NK-92 treated with Interleukin-12 subunit alpha and Interleukin-12 subunit beta, amount 100 ng/mL, for 24 hours (cell line): ENCODE results near the gene RAP1GAP2.

Experiments used
- DNase-seq: peaks from one replicate; lab custom pipeline; 2025; lab: John Stamatoyannopoulos, UW

RAP1GAP2 gene

DNA sequence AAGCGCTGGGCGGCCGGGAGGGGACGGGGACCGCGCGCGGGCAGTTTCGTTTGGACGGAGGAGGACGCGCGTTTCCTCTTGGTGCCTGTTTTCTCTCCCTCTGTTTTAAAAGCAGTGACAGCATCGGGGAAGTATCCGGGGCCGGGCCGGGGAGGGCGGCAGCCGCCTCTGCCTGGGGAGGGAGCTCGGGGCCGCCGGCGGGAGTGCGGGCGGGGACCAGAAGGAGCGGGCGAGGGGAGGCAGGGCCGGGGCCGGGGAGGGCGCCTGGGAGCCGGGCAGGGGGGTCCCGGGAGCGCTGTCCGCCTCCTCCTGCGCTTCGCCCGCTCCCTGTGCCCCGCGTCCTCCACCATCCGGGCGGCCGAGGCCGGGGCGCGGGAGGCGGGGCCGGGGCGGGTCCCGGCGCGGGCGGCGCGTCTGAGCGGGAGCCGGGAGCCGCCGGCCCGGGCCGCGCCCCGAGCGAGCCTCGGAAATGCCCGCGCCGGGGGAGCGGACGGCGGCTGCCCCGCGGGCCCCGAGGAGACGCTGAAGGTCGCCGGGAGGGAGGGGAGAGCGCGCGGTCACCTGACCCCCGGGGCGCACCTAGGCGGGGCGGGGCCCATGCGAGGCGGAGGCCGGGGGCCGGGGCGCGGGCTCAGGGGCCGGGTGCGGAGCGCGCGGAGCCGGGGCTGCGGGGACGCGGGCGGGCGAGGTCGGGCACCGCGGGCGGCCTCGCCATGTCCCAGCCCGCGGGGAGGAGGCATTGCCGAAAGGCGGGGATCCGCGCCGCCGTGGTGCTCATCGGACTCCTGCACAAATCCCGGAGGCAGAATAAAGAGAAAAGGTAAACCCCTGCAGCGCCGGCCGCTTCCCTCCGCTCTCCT, 57.3 kb downstream of the RAP1GAP2 start:
- no peak for DNase-seq

DNA sequence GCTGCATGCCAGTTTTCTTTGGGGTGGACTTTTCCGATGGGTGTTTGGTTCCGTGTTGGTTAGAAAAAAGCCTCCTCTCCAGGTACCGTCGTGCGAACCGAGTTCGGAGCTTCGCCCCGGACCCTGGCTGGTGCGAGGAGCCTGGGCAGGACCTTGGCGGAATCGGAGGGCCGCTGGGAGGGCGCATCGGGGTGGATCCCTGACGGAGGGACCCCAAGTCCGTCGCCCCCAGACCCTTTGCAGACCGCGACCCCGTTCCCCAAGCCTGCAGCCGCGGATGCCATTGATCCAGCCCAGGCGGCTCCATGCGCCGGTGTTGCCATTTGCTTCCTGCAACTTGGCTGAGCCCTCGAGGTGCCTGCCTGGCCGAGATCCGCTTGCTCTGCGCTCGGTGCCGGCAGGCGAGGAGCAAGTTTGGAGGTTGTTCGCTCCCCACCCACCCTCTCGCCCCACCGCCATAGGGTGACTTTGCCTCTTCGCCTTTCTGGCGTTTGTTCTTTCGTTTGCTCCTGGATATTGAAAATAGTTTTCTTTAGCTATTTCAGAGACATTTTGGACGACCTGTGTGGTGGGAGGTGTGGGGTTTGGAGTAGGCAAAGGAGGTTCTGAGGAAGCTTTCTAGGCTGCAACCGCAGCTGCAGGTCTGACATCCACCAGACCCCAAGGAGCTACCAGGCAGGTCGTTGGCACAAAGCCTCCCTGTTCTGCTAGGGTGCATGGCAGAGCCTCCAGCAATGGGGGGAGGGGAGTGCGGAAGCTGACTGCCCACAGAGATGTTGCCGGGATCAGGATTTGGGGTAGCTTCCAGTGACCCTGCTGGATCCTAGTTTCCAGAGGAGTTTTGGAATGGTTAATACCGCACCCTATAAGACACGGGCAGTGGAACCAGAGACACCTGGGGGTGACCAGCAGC, 58.2 kb downstream of the RAP1GAP2 start:
- no peak for DNase-seq

GRCh38 chr17:2855063-2855600, 58.9 kb downstream of the RAP1GAP2 start:
- DNase-seq: no peak

DNA sequence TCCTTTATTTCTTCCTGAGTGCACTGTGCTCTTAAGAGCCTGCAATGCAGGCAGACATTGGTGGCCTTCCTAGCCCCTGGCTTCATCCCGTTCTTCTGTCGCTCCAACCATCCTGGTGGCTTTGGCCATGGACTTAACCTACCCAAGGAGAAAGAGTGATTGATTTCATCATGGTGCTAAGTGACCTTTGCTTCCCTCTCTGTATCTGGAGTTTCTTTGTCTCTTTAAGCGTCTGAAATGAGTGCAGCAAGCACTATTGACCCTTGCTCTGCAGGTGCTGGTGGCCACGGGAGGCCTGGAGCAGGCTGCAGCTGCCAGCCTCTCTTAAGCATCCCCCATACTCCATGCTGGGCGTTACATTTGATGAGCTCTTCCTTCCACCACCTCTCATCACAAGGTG, 60.5 kb downstream of the RAP1GAP2 start:
- no peak for DNase-seq

- no peak for DNase-seq
These were observed 63.8 kb downstream of the RAP1GAP2 start for GRCh38 chr17:2860045-2860444.

GRCh38 chr17:2860883-2861282, 64.6 kb downstream of the RAP1GAP2 start:
- no peak for DNase-seq

- no peak for DNase-seq
These were observed 66.0 kb downstream of the RAP1GAP2 start for GRCh38 chr17:2862197-2862596.

DNA sequence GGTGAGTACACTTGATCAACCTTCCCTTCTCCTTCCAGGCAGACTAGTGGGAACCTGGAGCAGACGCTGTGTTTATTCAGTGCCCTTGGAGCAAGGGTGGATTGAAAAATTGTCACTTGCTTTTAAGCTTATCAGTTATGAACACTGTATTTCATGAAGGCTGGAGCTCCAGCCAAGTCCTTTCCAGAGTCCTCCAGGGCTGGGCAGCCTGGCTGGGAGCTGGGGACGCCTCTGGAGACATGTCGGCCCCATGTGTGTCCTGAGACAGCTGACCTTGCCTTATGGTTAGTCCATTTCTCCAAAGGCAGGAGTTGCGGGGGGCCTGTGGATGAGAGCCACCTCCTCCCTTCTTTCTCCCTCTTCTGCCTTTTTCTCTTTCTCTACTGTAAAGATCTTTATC, 67.0 kb downstream of the RAP1GAP2 start:
- no peak for DNase-seq

DNA sequence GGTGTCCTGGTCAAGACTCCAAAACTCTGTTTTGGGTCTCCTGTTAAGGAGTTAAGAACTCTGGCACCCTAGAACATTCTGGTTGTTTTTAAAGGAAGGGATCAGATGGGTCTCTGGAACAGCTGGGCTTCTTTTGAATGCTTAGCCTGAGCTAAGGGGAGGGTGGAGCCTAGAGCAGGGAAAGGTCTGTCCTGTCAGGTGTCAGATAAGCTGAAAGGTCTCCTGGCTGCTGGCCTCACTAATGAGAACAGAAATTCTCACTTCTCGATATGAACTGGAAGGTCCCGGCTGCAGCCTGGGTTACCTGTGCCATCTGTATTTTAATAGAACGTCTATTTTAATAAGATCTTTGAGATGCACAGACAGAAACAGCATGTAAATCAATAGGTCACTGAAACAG, 69.0 kb downstream of the RAP1GAP2 start:
- no peak for DNase-seq

DNA sequence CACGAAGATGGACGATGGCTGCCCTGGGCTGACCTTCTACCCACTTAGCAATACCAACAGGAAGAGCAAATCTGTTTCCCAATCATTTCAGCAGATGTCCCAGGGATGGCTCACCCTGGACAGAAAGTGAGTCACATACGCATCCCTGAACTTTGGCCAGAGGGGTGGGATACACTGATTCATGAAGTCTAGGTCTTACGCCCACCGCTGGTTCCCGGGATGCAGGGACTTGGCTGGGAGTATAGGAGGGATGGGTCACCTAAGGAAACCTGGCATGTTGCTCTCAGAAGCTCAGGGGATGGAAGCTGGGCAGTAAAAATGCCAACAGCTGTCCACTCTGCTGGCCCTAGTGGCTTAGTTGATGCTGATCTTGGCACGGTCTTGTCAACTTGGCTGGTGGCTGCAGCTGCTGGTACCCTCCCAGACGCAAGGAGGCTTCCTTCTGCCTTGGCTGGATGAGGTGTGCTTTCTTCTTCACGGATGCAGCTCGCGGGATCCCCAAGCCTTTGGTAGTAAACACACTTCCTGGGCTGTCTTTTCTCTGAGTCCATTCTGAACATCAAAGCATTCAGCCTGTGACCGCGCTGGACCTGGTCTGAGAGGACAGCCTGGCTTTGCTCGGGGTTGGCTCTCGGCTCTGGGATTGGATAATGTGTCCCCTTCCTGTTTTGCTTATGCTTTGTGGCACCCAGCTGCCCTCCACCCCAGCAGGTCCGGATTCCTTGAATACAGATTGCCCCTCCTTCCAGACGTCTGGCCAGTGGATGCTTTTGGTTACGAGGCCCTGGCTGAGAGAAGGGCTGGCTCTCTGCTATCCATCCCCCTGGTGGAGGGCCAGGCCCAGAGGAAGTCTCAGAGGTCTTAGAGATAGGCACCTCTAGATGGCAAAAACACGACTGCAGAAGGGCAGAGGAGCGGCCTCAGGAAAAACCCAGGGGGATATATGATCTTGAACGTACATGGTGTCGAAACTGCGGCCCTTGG, 71.5 kb downstream of the RAP1GAP2 start:
- no peak for DNase-seq

DNA sequence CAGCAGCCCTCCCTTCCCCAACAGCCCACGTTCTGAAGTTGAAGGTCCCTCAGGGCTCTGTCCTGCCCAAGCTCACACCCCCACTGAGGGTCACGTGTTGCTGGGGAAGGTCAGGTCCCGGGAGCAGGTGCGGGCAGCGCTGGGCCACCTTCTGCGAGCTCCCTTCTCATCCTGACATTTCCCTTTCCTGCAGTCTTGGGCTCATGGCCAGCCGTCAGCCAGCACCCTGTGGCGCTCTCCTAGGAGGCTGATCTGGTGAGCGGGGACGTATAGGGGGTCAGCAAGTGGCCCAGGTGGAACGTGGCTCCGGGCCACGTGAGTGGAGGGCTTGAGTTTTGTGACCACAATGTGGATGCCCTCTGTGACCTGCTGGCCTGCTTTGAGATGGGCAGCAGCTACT, 73.4 kb downstream of the RAP1GAP2 start:
- DNase-seq: no peak

DNA sequence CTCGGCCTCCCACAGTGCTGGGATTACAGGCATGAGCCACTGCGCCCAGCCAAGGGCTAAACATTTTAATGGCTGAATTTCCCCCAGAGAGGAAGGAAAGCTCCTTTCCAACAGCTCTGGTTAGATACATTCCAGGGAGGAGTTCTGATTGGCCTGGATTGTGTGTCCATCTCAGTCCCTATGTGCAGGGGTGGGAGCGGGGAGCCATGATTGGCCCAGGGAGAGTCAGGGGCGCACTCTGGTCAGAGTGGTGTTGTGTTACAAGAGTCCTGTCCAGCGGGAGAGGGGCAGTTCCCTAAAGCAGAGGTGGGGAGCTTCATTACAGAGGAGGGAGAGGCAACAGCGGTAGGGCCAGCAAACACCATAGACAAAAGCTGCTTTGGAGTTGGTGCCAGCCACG, 75.0 kb downstream of the RAP1GAP2 start:
- DNase-seq: no peak

DNA sequence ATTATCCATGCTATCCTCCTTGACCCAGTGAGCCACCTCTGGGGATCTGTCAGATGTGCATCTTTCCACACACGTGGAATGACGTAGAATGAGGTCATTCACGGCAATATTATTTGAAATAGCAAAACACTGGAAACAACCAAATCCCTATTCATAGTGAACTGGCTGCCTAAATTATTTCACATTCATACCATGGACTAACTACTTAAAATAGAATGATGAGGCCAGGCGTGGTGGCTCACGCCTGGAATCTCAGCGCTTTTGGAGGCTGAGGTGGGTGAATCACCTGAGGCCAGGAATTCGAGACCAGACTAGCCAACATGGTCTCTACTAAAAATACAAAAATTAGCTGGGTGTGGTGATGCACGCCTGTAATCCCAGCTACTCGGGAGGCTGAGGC, 75.5 kb downstream of the RAP1GAP2 start:
- no peak for DNase-seq

DNA sequence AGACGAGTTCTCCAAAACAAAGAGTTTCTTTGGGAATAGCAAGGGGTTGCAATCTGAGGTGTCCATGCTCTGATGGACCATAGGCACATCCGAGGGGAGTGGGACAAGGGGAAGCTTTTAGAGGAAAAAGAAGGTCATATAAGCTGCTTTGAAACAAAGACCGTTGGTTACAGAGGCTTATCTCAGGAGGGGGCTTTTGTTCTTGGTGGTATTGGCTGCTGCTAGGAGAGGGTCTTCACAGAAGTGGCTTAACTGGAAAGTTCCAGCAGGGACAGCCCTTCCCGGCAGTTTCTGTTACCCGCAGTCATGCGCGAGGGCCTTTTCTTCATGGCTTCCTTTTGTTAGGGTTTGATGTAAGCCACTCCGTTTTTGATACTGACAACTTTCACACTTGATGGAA, 76.0 kb downstream of the RAP1GAP2 start:
- no peak for DNase-seq

DNA sequence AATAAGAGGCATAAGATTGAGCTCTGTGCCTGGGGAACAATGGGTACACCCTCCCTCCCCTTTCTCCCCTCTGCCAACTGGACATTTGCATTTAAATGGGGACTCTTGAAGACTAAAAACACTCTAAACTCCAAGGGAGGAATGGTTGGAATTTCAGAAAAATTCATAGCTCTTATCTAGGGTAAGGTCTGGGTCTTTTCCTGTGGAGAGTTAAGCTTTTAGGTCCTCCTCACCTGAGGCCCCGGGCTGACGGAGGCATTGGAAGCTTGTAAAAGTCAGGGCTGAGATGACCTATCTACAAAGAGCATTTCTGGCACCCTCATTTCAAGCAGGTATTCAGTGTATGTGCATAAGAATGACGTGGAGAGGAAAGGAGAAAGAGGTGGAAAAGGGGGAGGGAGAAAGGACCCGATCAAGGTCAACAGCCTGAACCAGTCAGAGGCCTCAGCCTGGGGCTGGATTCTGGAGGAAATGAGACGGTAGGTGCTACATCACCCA, 78.0 kb downstream of the RAP1GAP2 start:
- DNase-seq: no peak

DNA sequence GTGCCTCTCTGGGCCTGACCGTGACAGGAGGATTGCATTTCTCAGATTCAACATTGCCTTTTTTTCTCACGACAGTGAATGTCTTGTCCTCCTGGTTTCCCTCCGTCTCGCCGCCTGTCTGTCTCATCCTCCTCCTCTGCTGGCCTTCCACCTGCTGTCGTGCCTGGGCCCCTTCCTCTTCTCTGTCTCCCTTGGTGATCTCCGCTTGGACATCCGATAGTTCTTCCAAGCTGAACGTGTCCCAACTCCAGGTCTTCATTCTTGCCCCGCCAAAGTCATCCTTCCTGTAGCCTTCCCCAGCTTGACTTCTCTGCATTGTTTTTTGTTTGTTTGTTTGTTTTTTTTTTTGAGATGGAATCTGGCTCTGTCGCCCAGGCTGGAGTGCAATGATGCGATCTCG, 79.4 kb downstream of the RAP1GAP2 start:
- no peak for DNase-seq

- DNase-seq: no peak
These were observed 80.2 kb downstream of the RAP1GAP2 start for GRCh38 chr17:2876467-2876866.

GRCh38 chr17:2878751-2879254, 82.6 kb downstream of the RAP1GAP2 start:
- no peak for DNase-seq

DNA sequence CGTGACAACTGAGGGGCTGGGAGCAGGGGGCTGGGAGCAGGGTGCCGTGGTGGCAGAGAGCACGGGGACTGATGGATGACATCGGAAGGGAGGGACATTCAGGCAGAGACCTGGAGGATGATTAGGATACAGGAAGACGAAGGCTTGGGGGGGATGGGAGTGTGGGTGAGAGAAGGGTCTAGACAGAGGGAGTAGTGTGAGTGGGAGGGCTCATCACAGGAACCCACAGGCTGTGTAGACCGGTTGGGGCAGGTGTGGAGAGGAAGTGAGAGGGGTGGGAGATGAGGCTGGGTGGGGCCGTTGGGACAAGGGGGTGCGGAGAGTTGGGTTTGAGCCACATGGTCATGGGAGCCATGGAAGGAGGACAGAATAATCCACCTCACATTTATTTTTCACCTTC, 83.8 kb downstream of the RAP1GAP2 start:
- no peak for DNase-seq

- DNase-seq: no peak
These were observed 85.1 kb downstream of the RAP1GAP2 start for GRCh38 chr17:2881295-2881694.

DNA sequence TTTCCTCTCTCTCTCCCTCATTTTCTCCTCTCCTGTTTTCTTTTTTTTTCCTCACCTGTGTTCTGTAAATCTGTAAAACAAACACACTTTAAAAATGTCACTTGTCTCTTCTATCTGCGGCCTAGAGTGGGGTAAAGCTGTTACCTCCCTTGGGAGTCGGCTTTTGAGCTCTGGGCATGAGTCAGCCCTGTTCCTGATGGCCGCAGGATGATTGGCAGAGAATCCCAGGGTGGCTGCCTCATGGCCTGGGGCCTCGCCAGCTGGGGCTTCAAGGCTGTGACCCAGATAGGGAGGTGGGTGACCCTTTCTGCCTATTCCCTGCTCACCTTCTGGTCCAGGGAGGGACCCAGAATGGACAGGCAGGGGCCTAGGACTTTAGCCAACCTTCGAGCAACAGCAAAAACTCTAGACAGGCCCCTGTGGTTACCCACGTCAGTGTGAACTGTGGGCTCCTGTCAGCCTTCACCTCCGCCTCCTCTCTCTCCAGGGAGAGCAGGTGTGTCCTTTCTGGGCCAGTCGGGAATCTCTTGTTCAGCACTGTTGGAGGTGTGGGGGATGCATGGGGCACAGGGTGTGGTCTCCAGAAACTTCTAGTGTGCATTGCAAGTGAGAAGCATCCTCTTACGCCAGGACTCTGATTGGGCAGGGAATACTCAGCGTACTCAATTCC, 87.4 kb downstream of the RAP1GAP2 start:
- no peak for DNase-seq
